Renal pelvis (tissue), 3 donors: ENCODE data around the gene SWAP70. TPM values are rescaled to one million over a fixed set of nuclear protein-coding genes. Genes with fewer than 3 reads are reported as not detected.

ENCODE experiments used
- polyA plus RNA-seq, 3 donors: library from polyadenylated mRNA; unstranded; fragments of 120-200 nt; gene quantifications; one replicate each; pipeline ENCODE4 v1.2.1, GENCODE V29; 2013; ENCODE audit not compliant: insufficient read length in 3 of 3

The SWAP70 gene
- polyA plus RNA-seq, 3 donors: 21.6 to 27.1 (median 25.7) TPM

Other genes starting within 250 kb of the SWAP70 start
- gene ZNF143, start 203.1 kb upstream of the SWAP70 start, polyA plus RNA-seq: 10 to 100 TPM; 26.2 to 29.9 (median 27.3) TPM
- gene WEE1, start 90.4 kb upstream of the SWAP70 start, polyA plus RNA-seq: 10 to 100 TPM; 77.2 to 96.9 (median 91.3) TPM